CD4-positive, alpha-beta T cell treated with Interleukin-2 at 100 ng/mL for 4 hours (primary cell): ENCODE measurements around the gene SH3GL3.

Source experiments
- DNase-seq: peaks from one replicate; pipeline ENCODE4 v3.0.0-alpha.2; 2020; ENCODE audit warnings: low spot score

Gene SH3GL3

DNA sequence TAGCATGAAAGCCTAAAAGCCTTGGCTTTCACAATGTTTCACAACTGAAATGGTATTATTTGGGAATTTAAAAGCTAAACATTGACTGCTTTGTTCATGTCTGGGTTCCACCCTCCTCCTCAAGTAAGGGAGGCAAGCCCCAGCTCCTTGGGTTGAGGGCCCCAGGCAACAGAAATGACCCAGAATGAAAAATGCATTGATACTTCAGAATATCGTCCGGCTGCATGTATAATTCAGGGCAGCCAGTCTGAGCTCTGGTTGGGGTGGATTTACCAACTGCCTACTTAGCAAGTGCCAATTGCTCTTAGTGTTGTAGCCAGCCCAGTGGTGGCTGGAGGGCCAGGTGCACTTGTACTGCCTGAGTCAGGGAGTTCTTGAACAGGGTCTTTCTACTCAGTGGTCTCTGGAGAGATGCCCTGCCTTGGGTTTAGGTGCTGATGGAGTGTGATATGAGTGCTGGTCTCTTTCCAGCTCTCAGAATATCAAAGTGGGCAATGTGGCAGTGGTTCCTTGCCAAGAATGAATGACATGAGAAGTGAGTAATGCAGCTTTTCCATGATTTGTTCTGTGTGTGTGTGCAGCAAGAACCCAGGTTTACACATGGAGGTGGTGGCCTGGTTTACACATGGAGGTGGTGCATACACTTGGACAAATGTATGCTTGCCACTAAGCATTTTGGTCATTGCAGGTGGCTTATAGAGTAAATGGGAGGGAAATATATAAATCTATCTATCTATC, 165.9 kb downstream of the SH3GL3 start:
- no peak for DNase-seq

DNA sequence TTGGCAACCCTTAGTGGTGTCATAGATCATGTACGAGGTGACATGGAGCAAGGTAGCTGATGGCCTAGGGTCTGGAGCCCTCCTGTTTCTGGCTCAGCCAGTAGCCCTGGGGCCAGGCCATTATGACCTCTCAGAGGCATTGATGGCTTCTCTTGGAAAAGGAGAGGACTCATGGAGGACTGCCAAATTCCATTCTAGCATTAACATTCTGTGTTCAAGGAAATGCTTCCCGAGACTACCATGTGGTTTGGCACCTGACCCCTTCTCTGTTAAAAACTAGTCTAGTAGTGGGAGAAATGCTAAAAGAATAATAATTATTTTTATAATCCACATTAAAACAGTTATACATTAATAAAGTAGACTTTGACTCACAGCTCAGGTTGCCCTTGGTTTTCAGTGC, 166.6 kb downstream of the SH3GL3 start:
- DNase-seq = no peak

DNA sequence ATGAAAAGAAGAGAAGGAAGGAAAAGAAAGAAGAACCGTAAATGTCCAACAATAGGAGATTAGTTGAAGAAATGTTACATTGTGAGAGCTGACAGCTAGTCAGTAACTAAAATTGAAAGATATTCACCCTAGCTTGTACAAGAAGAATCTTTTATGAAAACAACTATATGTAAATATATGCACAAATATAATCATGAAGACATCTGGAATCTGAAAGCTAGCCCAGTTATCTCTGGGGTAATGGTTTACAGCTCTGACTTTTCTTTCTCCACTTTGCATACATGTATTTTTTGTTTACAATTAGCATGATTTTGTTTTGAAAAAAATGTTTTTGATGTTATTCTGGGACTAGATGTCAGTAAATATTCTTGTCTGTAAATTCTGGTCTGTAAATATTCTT, 169.7 kb downstream of the SH3GL3 start:
- no peak for DNase-seq

DNA sequence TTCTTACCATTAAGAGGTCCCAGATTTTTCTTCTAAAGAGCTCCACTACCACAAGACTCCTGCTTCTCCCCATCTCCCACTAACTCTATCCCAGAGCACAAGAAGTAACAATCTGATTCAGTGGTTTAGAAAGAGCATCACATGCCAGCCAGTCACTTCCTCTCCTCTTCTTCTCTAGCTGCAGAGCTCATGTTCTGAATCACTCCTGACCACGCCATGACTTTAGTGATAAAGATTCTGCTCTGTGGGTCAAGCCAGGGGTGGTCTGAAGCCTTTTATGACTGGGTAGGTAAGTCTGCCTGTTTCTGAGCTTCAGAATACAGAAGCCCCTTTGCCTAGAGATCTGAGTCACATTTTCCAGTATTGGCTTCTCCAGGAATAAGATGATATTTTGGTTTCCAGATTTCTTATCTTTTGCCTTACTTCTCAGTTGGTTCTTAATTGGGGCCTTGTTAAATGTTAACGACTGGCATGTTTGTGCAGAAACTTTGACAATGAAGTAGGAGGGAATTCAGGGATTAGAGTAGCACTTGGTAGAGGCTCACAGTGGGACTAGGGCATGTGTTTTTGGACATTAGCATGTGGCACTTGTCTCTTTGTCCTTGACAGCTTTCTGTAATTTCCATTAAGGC, 179.1 kb downstream of the SH3GL3 start:
- no peak for DNase-seq

DNA sequence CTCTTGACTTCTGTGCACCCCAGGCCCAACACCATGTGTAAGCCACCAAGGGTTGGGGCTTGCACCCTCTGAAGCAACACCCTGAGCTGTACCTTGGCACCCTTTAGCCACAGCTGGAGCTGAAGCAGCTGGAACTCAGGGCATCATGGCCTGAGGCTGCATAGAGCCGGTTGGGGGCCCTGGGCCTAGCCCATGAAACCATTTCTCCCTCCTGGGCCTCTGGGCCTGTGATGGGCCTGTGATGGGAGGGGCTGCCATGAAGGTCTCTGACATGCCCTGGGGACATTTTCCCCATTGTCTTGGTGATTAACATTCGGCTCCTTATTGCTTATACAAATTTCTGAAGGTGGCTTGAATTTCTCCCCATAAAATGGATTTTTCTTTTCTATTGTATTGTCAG, 184.4 kb downstream of the SH3GL3 start:
- DNase-seq = no peak

DNA sequence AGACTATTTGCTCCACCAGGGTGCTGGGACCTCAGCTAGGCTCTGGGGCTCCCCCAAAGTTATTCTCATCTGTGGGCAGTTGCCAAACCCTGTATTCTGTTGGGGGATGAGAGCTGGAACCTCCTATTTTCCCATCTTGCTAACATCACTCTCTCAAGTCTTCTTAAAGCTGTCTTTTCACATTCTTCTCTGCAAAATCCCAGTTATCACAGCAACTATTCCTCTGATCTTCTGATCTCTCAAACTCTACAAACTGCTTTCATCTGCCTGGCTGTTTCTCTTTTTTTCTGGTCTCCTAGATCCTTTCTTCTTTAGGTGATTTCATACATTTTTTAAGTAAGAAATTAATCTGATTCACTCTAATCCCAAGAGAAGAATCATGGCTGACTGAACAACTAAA, 196.1 kb downstream of the SH3GL3 start:
- DNase-seq = no peak

DNA sequence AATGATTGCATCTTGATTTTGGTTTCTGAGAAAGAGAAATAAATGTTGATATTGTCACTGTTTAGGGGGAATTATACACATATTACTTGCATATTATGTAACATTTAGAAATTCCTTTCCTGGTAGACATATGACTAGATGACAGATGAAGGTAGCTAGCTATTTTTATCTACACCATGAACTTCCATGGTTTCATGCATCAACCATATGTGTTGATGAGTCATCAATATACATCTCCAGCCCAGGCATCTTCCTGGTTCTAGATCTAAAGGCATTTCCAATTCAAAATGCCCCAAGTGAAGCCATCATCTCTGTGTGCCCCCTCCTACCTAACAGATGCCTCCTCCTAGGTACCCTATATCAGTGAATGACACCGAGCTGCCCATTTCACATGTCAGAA, 197.3 kb downstream of the SH3GL3 start:
- no peak for DNase-seq

DNA sequence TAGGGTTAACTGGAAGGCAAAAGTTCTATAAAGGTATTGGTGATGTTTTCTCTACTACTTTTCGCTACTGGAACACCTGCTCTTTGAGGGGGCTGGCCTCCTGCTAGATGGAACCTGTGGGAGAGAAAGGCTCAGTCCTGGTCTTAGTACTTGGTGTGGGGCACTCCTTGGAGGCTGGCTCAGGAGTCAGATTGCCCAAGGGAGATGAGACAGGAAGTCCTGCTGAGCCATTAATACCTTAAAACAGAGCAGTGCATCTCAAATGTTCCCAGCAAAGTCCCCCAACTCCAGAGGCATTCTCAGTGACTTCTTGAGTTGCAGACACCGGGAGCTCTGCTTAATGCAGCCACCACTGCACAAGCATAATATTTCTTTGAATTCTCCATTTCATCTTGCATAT, 203.7 kb downstream of the SH3GL3 start:
- no peak for DNase-seq

GRCh38 chr15:83651541-83651940, 204.4 kb downstream of the SH3GL3 start:
- no peak for DNase-seq

GRCh38 chr15:83652626-83653204, 205.6 kb downstream of the SH3GL3 start:
- no peak for DNase-seq

GRCh38 chr15:83653288-83653638, 206.1 kb downstream of the SH3GL3 start:
- DNase-seq = no peak

DNA sequence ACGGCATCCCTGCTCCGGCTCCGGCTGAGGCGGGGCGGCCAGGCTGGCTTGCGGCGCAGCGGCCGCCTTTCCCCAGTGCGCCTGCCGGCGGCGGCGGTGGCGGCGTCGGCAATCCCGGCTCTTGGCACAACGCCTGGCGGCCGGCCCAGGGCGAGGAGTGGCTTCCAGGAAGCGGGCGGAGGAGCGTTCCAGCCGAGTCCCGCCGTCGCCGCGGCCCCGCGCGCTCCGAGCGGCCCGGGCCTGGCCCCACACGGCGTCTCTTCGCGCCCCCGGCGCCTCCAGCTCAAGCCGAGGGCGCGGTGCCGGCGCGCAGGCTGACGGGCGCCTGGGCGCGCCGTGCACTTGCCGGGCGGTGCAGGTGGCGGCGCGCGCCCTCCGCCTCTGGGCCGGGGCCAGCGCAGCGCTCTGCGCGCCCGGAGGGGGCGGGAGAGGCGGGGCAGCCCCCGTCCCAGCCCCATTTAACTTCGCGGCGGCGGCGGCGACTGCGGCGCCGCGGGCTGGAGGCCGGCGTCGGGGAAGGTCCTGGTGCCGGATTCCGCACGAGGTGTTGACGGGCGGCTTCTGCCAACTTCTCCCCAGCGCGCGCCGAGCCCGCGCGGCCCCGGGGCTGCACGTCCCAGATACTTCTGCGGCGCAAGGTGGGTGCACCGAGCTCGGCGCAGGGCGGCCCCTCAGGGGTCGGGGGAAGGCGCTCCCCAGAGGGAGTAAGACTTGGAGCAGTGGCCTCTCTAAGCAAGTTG, 206.7 kb downstream of the SH3GL3 start, which contains the start of gene ADAMTSL3:
Gene ADAMTSL3, plus strand, starts transcription at position 485 of the 740 bp plus-strand sequence. CDS start 1,639 bp downstream, outside the sequence.
- no peak for DNase-seq

DNA sequence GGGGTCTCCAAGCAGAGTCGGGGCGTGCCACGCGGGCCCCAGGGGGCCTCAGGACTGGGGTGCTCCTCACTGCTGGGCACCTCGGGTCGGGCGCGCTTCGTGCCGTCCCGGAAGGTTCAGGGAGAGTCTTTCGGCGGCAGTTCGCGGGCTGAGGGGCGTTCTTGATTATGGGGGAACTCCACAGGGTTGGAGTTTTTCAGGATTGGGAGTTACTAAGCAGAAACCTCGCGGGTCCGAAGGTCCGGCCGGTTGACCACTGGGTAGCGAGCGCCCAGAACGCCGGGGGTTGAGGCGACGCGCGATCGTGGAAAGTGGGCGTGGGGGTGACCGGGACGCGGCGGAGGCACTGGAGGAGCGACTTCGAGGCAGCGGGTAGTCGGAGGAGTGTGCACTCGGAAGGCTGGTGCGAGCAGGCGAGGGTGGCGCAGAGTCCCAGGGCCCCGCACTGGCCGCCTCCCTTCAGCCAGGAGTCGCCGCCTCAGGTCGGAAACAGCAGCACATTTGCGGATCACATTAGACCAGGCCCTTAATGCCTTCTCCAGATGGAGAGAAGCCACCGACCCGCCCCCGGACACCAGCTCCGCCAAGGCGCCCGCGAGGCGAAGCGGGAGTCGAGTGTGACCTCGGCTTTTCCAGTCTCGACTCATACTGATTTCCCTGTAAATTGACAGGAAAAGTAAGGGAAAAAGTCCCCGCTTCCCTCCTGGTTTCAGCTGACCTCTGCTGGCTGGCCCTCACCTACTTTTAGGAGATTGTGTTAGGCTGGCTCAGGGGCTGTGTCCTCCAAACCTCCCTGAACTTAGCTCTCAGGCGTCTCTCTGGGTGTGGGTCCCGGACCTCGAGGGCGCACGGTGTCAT, 207.5 kb downstream of the SH3GL3 start:
- DNase-seq = no peak

DNA sequence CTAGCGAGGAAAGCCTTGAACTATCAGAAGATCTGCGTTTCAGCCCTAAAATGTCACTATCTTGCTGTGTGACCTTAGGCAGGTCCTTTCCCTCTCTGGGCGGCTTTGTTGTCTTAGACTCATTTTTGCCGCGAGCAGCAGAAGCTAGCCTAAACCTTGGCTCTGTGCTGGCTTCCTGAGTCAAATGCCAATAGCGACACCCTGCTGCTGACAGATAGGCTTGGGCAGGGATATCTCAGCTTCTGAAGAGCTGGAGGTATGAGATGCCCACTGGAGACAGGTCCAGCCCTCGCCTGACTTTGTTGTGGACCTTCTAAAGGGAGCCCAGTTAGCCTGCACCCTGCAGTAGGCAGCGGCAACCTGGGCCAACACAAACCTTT, 208.1 kb downstream of the SH3GL3 start:
- no peak for DNase-seq

GRCh38 chr15:83656192-83656591, 209.1 kb downstream of the SH3GL3 start:
- DNase-seq = no peak

- DNase-seq = no peak
Observed at GRCh38 chr15:83656943-83657528, 209.9 kb downstream of the SH3GL3 start.

- no peak for DNase-seq
Observed at GRCh38 chr15:83657549-83657948, 210.4 kb downstream of the SH3GL3 start.

DNA sequence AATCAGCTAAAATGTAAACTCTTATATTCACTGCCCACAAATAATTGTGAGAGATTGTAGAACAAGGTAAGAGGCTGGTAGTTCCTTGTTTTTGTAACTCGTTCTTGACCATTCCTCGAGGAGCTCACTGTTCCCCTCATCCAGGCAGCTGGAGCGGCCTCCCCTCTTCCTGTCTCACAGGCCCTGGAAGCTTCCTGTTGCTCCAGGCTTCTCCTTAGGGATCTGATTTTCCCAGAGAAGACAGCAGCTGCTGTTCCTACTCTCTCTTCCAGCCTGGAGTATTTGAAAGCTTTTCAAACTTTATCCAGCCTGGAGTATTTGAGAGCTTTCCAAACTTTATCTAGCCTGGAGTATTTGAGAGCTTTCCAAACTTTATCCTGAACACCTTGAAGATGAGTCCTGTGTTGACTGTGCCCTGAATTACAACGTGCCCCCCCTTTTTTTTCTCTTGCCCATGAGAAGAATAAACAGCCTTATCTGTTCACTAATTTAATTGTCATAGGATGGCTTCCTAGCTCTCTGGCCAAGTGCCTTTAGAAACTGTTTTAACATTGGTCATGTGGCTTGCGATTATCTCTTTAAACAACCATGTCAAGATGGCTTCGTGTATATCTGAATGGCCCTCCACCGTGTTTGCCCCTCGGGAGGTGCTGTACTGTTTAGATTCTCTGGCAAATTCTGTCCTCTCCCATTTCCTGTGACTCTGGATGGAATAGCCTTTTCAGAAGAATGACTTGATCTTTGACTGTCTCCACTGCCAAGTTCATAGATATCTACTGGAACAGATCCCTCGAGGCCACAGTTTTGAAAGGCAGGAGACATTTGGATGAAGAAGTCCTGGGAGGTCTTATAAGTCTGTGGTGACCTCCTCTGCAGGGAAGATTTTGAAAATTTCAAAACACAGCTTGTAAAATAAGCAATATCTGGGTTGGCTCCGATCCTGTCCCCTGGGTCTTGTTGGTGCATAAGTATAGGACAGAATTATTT, 211.6 kb downstream of the SH3GL3 start:
- DNase-seq = no peak

DNA sequence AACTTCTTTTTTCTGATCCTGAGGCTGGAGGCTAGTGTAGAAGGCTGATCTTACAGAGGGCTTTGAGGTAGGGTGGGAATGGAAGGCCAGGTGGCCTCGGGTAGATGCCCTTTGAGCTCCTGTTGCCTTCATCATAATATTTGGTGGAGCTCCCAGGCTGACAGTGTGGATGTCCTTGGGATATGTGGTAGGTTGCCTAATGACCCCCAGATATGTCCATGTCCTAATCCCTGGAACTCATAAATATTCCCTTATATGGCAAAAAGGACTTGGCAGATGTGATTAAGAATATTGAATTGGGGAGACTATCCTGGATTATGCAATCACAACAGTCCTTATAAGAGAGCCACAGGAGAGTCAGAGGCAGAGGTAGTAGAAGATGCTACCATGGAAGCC, 212.3 kb downstream of the SH3GL3 start:
- DNase-seq = no peak

DNA sequence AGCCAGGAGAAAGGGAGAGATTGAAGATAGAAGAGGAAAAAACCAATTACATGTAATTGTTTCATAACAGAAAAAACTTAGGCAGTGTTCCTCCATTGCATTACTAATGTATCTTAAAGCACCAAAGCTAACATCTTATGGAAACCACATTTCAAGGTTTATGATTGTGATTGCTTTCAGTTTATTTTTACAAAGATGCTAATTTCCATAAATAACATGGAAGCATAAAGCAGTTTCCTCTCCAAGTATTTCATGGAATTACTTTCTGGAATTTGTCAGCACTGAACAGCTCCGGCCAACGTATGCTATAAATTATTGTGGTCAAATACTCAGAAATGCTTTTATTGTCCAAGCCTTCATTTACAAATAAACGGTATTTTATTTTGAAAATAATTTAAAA, 218.3 kb downstream of the SH3GL3 start:
- no peak for DNase-seq
